Renal cortical epithelial cell (primary cell): ENCODE data around the gene ANKZF1. TPM values are rescaled to one million over a fixed set of nuclear protein-coding genes. Genes with fewer than 3 reads are reported as not detected.

Experiments used
- DNase-seq: peaks from one replicate; pipeline ENCODE4 v3.0.0-alpha.2; 2011; ENCODE audit warnings: low read depth
- total RNA-seq: library from RNA; depleted of rRNA; stranded (reverse); fragments of >200 nt; gene quantifications from 2 replicates; pipeline ENCODE4 v1.2.3, GENCODE V29; 2014

Gene ANKZF1
- total RNA-seq, 1 donor from 2014 or later = 53.4 TPM

DNA sequence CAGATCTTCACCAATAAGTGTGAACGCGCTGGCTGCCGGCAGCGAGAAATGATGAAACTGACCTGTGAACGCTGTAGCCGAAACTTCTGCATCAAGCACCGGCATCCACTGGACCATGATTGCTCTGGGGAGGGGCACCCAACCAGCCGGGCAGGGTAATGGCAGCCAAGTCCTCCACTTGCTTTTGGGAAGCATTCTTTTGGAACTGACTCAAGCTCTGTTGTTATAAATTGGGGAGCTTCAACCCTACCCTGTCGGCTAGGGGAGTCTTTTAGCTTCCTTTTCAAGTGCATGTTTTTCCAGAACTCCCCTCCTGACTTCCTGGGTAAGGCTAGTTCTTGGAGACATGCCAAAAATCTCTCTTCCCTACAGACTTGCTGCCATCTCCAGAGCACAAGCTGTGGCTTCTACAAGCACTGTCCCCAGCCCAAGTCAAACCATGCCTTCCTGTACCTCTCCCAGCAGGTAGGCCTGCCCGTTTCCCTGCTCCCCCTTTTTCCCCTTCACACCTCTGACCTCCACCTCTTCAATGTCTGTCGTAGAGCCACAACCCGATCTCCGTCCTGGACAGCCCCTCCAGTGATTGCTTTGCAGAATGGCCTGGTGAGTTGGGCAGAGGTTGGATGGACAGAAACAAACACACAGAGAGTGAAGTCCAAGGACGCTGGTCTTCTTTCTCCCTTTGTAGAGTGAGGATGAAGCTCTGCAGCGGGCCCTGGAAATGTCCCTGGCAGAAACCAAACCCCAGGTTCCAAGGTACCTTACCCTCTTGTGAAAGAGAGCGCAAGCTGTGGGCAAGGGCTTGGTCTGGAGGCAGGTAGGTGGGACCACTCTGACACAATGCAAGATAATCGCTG is 21.5 kb upstream of the ANKZF1 start:
- DNase-seq = peak; percentile 55

DNA sequence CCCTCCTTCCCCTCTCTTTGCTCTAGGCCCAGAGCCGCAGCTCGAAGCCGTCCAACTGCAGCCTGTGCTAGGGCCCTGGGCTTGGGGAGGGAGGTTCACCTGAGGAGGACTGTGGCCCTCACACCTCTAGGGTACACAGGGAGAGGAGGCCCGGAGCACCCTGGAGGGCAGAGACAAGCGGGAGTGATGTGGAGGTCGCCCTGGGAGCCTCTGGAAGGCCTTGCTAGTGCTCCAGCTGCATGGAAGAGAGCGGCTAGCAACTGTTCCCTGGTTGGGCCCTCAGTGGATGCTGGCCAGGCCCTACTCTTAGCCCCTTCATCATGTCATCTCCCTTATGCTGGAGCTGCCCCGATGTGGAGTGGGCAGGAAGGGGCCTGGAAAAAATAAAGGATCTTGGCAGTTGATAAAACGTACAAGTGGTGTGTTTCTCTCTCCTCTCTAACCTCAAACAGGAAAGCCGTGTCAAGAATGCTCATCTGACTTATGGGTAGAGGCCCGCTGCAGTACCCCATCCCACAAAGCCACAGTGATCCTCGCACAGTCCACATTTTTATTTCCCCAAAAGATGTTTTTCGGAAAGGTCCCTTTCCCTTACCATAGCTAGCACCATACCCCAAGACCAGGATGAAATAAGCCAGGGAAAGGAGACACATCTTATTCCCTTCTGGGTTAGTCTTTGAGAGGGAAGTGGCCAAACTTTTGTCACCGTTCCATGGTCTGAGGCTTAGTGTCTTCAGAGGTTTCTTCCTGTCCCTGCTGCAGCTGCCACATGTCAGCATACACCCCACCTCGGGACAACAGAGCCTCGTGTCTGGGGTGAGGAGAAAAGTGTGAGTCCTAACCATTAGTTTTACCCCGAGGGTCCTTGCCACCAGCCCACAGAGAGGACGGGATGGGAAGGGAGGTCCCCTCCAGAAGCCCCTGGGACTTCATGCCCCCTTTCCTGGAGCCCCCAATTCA is 20.1 kb upstream of the ANKZF1 start:
- DNase-seq = no peak

- no peak for DNase-seq
Observed at GRCh38 chr2:219210196-219210885, 19.3 kb upstream of the ANKZF1 start.

GRCh38 chr2:219210886-219211362 is 18.7 kb upstream of the ANKZF1 start:
- no peak for DNase-seq

GRCh38 chr2:219213026-219213415 is 16.6 kb upstream of the ANKZF1 start:
- no peak for DNase-seq

DNA sequence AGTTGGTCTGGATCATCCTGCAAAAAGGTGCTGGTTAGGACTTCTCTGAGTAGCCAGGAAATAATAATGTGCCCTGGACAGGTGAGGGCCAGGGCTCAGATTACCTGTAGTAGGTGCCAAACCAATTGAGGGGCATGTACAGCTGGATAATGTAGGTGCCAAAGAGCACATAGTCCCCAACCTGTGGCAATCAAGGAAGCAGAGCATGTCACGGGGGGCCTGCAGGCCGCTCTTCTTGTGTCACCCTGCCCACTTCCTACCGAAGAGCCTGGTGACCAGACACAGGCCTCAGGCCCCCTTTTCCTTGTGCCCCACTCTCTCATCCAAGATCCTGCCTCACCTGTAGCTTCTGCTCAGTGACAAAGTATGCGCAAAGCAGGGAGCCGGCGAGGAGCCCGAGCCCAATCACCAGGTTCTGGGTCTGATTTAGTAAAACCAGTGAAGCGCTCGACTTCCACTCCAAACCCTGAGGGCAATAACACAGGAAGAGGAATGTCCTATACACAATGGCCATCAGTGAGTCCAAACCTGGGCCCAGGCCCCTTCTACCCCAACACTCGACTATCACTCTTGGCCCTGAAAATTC is 16.0 kb upstream of the ANKZF1 start:
- DNase-seq = no peak

GRCh38 chr2:219214141-219214540 is 15.5 kb upstream of the ANKZF1 start:
- no peak for DNase-seq

- no peak for DNase-seq
Observed at GRCh38 chr2:219214786-219215185, 14.8 kb upstream of the ANKZF1 start.

DNA sequence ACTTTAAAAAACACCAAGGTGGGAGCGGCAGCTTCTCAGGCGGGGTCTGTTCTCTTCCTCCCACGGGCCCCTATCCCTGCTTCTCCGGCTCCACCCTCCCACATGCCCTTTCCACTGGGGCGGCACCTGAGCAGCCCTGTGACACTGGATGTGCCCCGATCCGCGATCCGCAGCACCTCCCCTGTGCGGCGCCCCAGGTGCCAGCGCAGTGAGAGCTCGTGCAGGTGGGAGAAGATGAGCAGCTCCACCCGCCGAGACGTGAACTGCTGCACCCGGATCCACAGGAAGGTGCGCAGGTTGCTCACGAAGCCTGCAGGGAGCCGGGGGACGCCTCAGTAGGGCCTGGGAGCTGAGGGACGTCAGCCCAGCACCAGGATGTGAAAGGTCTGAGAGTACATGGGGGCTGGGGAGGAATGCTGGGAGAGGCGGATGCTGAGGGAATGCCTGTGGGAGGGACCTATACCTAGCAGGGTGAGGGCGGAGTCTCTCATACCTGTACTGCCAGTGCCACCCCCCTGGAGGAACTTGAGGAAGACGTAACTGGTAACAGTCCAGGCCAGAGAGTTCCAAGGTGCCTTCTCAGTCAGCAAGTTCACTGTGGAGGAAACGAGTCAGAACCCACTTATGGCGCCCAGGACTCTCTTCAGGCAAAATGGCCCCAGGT is 13.6 kb upstream of the ANKZF1 start:
- DNase-seq = no peak

DNA sequence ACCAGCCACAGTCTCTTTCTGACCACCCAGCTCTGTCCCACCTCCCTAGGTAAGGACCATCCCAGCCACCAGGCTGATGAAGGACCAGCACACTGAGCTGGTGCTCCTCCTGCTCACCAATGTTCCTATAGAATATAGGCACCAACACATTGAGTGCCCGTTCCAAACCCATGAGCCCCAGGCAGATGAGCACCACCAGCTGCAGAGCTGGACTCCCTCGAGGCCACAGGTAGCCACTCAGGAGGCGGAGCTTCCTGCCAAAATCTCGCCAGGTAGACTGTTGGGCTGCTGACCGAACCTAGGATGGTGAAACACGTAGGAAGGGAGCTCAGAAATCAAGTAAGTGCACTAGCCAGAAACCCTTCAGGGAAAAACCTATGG is 13.1 kb upstream of the ANKZF1 start:
- no peak for DNase-seq

DNA sequence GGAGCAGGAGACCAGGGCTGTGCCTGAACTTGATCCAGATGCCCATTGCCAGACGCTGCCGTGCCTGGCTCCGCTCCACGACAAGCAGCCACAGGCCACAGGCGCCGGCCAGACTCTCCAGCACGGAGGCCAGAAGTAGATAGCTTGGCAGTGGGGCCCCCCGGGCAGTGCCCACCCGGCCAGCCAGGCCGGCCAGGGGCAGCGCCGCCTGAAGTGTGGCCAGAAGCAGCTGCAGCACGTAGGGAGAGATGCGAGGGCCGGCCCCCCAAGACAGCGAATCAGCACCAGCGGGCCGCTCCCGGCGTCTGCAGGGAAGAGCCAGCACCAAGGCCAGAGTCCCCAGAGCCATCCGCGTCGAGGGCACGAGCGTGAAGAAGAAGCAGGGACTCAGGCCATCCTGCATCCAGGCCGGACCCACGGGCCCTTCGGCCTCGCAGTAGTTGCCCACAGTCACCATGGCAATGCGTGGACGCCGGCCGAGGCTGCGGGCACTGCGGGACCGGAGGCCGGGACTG is 11.3 kb upstream of the ANKZF1 start:
- DNase-seq = peak; percentile 39

DNA sequence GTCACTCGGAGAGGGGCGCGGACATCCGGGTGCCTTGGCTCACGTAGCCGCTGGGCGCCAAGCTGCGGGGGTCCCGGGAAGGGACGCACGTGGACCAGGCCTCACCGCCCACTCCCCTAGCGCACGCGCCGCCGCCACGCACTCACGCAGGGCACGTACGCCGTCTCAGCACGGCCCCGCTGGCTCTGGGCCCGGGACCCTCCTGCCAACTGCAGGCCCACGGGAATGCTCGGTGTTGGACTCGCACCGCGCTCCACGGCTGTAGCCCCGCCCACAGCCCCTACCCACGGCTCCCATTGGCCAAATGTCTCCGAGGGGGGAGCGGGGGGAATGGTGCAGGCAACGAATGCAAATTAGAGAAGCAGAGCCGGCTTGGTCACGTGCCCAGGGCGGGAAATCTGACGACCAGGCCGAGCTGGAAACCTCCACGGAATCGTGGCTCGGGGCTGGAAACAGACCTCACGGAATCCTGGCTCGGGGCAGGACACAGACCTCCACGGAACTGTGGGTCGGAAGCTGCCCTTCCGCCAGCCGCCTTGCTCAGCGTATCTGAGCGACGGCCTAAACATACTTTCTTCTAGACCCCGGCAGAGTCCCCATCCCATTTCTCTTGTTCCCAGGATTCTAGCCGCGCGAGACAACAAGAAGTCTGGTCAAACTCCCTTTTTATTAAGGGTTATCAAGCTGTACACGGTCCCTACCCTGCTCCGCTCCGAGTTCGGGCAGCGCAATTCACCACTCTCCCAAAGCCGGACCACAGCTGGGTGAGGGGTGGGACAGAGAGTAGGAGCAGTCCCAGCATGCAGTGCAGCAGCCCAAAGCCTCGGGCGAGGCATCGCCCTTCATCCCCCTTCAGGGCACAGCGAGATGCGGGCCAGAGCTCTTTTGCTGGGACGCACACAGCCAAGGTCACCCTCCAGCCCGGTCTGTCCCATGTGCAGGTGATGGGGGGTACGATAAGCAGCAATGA is 10.6 kb upstream of the ANKZF1 start, which contains the start of gene ABCB6:
TSS of gene ABCB6 (minus strand) at position 227 of the 970 bp plus-strand sequence. CDS start 285 bp downstream, outside the sequence.
- peak; percentile 72 for DNase-seq

- no peak for DNase-seq
Observed at GRCh38 chr2:219219784-219220532, 9.6 kb upstream of the ANKZF1 start.

DNA sequence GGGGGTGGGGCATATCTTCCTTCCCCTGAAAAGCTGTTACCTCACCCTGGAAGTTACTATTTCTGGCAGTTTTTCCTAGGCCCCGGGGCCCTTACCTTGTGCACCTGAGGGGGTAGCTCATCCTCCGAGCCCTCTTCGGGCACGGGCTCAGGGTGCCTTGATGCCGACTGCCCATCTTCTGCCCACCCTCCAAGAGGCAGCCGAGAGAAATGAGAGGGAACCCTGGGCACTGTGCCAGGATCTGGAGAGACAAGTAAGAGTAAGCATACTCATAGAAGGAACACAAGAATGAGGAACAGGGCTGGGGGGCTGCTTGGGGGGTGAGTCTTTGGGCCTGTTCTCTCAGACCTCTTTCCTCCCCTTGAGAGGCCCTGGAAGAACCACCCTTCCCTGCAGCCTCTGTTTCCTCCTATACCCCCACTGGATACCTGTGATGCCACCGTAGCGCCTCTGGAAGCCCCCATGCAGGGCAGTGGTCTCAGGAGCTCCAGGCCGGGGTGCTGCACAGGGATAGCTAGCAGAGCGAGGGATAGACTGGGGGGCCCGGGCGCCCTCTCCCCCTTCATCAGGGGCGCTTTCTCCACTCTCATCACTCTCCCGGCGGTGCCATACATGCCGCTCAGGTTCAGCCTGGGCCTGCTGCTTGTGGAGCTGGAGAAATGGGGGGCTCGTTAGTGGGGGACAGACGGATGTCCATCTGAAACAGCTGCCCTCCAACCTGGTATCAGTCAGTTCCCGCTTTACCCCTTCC is 8.8 kb upstream of the ANKZF1 start:
- DNase-seq = no peak

DNA sequence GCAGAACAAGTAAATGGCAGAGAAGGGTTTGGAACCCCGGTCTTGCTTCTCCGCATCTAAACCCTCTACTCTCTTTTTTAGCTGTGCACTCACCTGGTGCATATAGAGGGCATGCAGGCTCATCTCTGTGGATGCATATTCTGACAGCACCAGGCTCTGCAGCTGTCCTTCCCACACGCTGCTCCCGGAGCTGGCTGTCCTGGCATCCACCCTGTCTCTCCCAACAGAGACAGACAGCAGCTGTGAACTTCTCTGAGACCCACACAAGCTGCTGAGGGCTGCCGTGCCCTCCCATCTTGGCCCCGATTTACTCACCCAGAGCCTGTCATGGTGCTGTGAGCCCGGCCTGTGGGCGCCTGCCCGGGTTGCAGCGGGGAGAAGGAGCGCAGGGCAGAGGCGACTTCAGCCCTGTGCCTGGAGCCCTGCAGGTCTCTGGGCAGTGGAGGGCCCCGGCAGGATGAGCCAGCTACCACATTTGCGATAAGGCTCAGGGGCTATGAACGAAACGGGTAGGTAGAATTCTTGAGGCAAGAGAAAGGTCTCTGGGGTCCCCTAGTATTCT is 7.6 kb upstream of the ANKZF1 start:
- DNase-seq = no peak

DNA sequence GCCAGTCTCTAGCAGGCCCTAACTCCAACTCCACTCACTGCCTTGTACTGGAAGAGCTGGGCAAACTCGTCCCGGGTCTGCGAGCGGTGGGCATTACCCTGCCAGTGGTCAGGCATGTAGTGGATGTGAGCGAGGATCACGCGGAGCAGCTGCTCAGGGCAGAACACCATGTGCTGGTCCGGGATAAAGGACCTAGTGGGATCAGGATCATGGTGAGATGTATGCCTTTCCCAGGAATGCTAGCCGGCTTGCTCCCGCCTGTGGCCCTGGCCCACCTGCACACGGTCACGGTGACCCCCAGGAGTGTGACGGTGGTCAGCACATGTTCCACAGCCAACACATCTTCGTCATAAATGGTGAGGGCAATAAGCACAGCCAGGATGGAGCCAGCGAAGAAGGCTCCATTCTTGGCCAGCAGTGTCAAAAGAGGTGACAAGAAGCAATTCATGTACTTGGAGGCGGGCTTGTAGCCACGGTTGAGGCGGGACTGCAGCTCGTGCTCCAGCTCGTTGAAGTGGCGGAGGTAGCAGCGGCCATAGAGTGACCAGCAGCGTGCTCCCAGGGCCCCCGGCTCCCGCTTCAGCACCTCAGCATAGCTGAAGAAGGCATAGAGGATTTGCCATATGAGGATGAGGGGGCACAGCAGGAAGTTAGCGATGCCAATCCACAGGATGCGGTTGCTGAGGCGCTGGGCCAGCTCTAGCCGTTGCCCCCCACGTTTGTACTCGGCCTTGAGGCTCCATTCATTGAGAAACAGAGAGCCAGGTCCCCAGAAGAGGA is 5.6 kb upstream of the ANKZF1 start:
- no peak for DNase-seq

- DNase-seq = no peak
Observed at GRCh38 chr2:219225350-219225749, 4.3 kb upstream of the ANKZF1 start.
